Measurements from ENCODE around the gene GCNT3.

DNA sequence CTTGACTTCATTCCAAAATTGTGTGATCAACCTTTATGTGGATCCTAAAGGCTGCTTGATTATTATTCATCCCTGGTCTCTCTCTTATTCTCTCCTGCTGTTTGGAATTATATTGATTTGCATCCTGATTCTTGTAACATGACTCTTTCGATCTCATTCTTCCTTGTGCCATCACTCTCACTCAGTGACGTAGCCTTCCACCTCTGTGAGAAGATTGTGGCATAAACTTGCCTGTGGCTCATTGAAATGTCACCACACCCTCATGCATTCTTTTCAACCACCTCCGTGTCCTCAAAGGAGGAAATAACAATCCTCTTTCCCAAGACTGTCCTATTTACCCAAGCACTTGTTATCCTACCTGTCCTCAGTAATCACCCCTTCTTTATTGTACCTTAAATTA lies 41.3 kb upstream of the GCNT3 start:
- TF ChIP-seq CTCF (conservative IDR thresholded peaks at IDR 0.05) (no peak), EZH2 (IDR thresholded peaks at IDR 0.05; ENCODE audit: low read depth) (no peak)
